Sigmoid colon (tissue), 7 donors: Measurements from ENCODE around the gene CSTPP1. TPM values are rescaled to one million over a fixed set of nuclear protein-coding genes. Genes with fewer than 3 reads are reported as not detected.
"Not testable (repeated sequence)": the region's sequence is repeated elsewhere in the genome, so short reads cannot be mapped to it uniquely, and the experiment has no call there.

Experiments
- DNase-seq: peaks from one replicate; pipeline ENCODE4 v3.0.0-alpha.2; 2019
- H3K27ac ChIP-seq, 4 donors: fragments of 200-600 bp; sonication (generic); one replicate each; pipeline ENCODE4 v1.5.1; 2016 to 2019; ENCODE audit warnings: mild to moderate bottlenecking in 1 of 4
- H3K27me3 ChIP-seq, 3 donors: fragments of 200-600 bp; sonication (generic); one replicate each; pipeline ENCODE4 v1.5.1; 2019; ENCODE audit warnings: mild to moderate bottlenecking in 1 of 3
- H3K36me3 ChIP-seq, 4 donors: fragments of 200-600 bp; sonication (generic); one replicate each; pipeline ENCODE4 v1.5.1; 2016 to 2019
- H3K4me1 ChIP-seq, 4 donors: fragments of 200-600 bp; sonication (generic); one replicate each; pipeline ENCODE4 v1.5.1; 2017 to 2019
- H3K4me3 ChIP-seq, 4 donors: fragments of 200-600 bp; sonication (generic); one replicate each; pipeline ENCODE4 v1.5.1; 2017 to 2019; ENCODE audit warnings: mild to moderate bottlenecking in 2 of 4, moderate library complexity in 1 of 4
- H3K9me3 ChIP-seq, 4 donors: fragments of 200-600 bp in 3 of 4; sonication (generic) in 3 of 4; one replicate each; pipeline versions ENCODE4 v1.5.1 to v1.6.1; 2013 to 2019
- EP300 ChIP-seq, 4 donors: sonication (generic); formaldehyde crosslinking; IDR thresholded peaks; one replicate each; pipeline ENCODE4 v1.6.1; 2017; ENCODE audit warnings: antibody characterized with exemption in 4 of 4
- POLR2A ChIP-seq, 2 donors: fragments of 450-650 bp; IDR thresholded peaks; one replicate each; pipeline ENCODE4 v1.6.1; 2016; ENCODE audit warnings: antibody characterized with exemption in 2 of 2, mild to moderate bottlenecking in 2 of 2, moderate library complexity in 2 of 2
- POLR2AphosphoS5 ChIP-seq, 4 donors: sonication (generic); formaldehyde crosslinking; IDR thresholded peaks; one replicate each; pipeline ENCODE4 v1.6.1; 2017; ENCODE audit warnings: antibody characterized with exemption in 4 of 4
- WGBS, 2 donors: extraction: QIAGEN DNeasy Blood & Tissue Kit; methylation state at CpG; one replicate each; pipeline ENCODE4 v1.1.7; 2013; 5-methylcytosine and 5-hydroxymethylcytosine counted together
- intact Hi-C: fragments of 100-400 bp; cut with DNase I; formaldehyde crosslinking; loops from one replicate; pipeline ENCODE4 v1.15.1; 2023
- polyA plus RNA-seq, 3 donors: library from polyadenylated mRNA; stranded (reverse); fragments of 200-250 nt; gene quantifications; one replicate each; pipeline ENCODE4 v1.2.3, GENCODE V29; 2013
- total RNA-seq, 4 donors: library from RNA; depleted of rRNA; stranded (reverse); fragments of >200 nt; gene quantifications; one replicate each; pipeline ENCODE4 v1.1.0, GENCODE V29; 2016
- TF ChIP-seq, protein P1 (sequence below), 4 experiments: fragments of 450-650 bp in 3 of 4; fragments of 200-600 bp in 1 of 4; IDR thresholded peaks; one replicate each; pipeline ENCODE4 v1.5.1; 2016 to 2019; ENCODE audit warnings: antibody characterized with exemption in 4 of 4, mild to moderate bottlenecking in 3 of 4, moderate library complexity in 2 of 4
- donor health status: healthy with polysubstance abuse.
- donor health status: Bipolar disorder and iron deficiency.
- donor health status: healthy.

The CSTPP1 gene
- total and polyA plus RNA-seq, 7 donors: 12.9 to 29.4 (median 22.8) TPM

DNA sequence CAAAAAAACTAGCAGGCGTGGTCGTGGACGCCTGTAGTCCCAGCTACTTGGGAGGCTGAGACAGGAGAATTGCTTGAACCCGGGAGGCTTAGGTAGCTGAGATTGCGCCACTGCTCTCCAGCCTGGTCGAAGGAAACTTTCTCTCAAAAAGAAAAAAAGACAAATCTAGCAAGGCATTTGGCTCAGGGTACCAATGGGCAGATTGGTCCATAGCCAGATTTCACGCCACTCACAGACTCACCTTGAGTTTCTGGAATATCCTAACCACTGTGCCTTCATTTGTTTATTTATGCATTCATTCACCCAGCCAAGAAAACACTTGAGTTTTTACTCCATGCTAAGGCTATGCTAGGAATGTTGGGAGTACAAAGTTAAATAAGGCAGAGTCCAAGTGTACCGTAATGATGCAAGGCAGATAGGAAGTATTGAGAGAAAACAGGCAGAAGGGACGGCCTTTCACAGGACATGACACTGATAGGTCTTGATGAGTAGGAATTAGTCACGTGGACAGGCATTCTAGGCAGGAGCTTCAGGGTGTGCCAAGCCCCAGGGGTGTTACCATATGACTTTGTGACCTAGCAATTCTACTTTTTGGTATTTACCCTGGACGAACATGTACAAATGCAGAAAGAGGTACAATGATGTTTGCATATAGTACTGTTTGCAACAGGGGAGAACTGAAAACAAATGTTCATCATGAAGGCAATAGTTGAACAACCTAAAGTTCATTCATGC, 252.7 kb downstream of the CSTPP1 start:
- H3K27me3 ChIP-seq: no peaks in the 10 kb centered on the region
- intact Hi-C loops: loop anchor here (5.0 kb wide), 2 partner anchors 58 to 218 kb away; partner anchors contain the start of genes ACP2 and SLC39A13
- H3K36me3 ChIP-seq: no peaks in the 10 kb centered on the region
- H3K4me3 ChIP-seq: no peak overlapping the region
- WGBS, 2 donors: 56 to 74% methylated on average over 11 of the region's 11 CpGs
- DNase-seq: no peak
- TF ChIP-seq, protein P1, sequence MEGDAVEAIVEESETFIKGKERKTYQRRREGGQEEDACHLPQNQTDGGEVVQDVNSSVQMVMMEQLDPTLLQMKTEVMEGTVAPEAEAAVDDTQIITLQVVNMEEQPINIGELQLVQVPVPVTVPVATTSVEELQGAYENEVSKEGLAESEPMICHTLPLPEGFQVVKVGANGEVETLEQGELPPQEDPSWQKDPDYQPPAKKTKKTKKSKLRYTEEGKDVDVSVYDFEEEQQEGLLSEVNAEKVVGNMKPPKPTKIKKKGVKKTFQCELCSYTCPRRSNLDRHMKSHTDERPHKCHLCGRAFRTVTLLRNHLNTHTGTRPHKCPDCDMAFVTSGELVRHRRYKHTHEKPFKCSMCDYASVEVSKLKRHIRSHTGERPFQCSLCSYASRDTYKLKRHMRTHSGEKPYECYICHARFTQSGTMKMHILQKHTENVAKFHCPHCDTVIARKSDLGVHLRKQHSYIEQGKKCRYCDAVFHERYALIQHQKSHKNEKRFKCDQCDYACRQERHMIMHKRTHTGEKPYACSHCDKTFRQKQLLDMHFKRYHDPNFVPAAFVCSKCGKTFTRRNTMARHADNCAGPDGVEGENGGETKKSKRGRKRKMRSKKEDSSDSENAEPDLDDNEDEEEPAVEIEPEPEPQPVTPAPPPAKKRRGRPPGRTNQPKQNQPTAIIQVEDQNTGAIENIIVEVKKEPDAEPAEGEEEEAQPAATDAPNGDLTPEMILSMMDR (IDR thresholded peaks at IDR 0.05): no peak
- TF ChIP-seq POLR2AphosphoS5 (IDR thresholded peaks at IDR 0.05): peak; percentile 6 to 89 (median 86)
- peak in 3 of 4 donors; percentile 25 to 86 (median 71) for TF ChIP-seq EP300 (IDR thresholded peaks at IDR 0.05)
- no peak for TF ChIP-seq POLR2A (IDR thresholded peaks at IDR 0.05)
- peak overlapping the region; percentile 88 to 99 (median 95) for H3K27ac ChIP-seq
- H3K4me1 ChIP-seq: peaks cover 0 to 50% (median 43%) of the 10 kb centered on the region in 4 donors
- H3K9me3 ChIP-seq: no peaks in the 10 kb centered on the region

DNA sequence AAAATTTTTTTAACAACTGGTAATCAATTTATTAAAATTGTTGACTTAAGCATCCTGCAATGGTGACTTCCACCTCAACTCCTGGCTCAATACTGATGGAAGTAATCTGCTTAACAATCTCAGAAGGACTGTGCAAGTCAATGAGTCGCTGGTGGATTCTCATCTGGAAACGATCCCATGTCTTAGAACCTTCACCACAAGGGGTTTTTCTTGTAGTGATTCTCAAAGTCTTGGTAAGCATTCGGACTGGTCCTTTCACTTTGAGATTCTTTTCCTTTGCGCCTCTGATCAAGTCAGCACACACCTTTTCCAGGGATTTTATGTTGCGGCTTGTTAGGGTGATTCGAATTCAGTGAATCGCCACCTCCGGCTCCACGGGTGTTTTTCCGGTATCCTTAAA, 254.6 kb downstream of the CSTPP1 start:
- H3K4me3 ChIP-seq, H3K36me3 ChIP-seq, DNase-seq, intact Hi-C loops, H3K27ac ChIP-seq, H3K9me3 ChIP-seq, H3K27me3 ChIP-seq: not testable (repeated sequence)
- peaks cover 0 to 33% (median 32%) of the 10 kb centered on the region in 4 donors for H3K4me1 ChIP-seq
- WGBS, 2 donors: 91 to 92% methylated on average over 10 of the region's 10 CpGs

DNA sequence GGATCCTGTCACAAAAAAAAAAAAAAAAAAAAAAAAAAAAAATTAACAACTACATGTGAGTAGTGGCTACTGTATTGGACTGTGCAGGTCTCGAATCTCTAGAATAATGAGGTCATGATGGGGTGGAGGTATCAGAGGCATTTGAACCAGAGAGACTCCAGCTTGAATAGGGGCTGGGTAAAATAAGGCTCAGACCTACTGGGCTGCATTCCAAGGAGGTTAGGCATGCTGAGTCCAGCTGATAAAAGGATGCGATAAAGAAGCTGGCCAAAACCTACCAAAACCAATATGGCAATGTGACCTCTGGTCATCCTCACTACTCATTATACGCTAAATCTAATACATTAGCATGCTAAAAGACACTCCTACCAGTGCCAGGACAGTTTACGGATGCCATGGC, 255.6 kb downstream of the CSTPP1 start:
- Histone ChIP-seq H3K36me3 (no peaks in the 10 kb centered on the region), H3K4me1 (peaks cover 0 to 26% (median 24%) of the 10 kb centered on the region in 4 donors), H3K9me3 (no peaks in the 10 kb centered on the region), H3K27ac (no peak overlapping the region), H3K4me3 (no peak overlapping the region), H3K27me3 (no peaks in the 10 kb centered on the region)
- WGBS, 2 donors: 91 to 92% methylated on average over 4 of the region's 4 CpGs
- intact Hi-C loops: no loop called here
- no peak for DNase-seq
- no peak for TF ChIP-seq POLR2AphosphoS5 (IDR thresholded peaks at IDR 0.05)
- no peak for TF ChIP-seq POLR2A (IDR thresholded peaks at IDR 0.05)
- TF ChIP-seq, protein P1 (IDR thresholded peaks at IDR 0.05): no peak
- TF ChIP-seq EP300 (IDR thresholded peaks at IDR 0.05): no peak

DNA sequence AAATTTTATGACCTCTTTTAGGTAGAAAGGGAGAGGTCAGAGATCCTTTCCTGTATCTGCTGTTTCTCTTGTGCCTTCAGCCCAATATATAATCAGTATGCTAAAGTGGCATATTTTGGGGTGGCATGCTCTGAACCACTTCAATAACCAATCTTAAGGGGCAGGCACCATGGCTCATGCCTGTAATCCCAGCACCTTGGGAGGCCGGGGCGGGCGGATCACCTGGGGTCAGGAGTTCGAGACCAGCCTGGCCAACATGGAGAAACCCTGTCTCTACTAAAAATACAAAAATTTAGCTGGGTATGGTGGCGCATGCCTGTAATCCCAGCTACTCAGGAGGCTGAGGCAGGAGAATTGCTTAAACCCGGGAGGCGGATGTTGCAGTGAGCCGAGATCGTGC, 261.6 kb downstream of the CSTPP1 start:
- DNase-seq, H3K4me3 ChIP-seq, H3K9me3 ChIP-seq, H3K4me1 ChIP-seq, H3K27ac ChIP-seq, H3K36me3 ChIP-seq, H3K27me3 ChIP-seq, intact Hi-C loops: not testable (repeated sequence)
- WGBS, 2 donors: 93 to 94% methylated on average over 9 of the region's 9 CpGs

DNA sequence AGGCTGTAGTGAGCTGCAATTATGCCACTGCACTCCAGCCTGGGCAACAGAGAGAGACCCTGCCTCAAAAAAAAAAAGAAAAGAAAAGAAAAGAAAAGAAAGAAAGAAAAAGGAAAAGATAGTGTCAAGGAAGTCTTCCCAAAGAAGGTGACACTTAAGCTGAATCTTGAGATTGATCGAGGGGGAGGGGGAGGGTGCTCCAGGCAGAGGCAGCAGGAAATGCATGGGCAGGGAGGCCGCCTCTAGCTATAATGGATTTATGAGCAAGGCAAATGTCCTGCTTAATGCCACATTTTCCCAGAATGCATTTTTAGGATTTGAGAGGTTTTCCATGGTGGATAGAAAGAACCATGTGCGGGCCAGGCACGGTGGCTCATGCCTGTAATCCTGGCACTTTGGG, 264.5 kb downstream of the CSTPP1 start:
- no peak for DNase-seq
- intact Hi-C loops: no loop called here

More for the DNA sequence above, 264.5 kb downstream of the CSTPP1 start:
- WGBS, 2 donors: 80 to 87% methylated on average over 4 of the region's 4 CpGs
- Histone ChIP-seq H3K27me3 (no peaks in the 10 kb centered on the region), H3K9me3 (no peaks in the 10 kb centered on the region), H3K36me3 (no peaks in the 10 kb centered on the region), H3K4me3 (no peak overlapping the region), H3K4me1 (peaks cover 0 to 11% (median 2%) of the 10 kb centered on the region in 4 donors), H3K27ac (no peak overlapping the region)
- TF ChIP-seq EP300 (IDR thresholded peaks at IDR 0.05): no peak
- no peak for TF ChIP-seq POLR2A (IDR thresholded peaks at IDR 0.05)
- TF ChIP-seq POLR2AphosphoS5 (IDR thresholded peaks at IDR 0.05): no peak
- TF ChIP-seq, protein P1 (IDR thresholded peaks at IDR 0.05): no peak
